WTC11 (cell line): ENCODE measurements around the gene FEM1C. TPM values are rescaled to one million over a fixed set of nuclear protein-coding genes. Genes with fewer than 3 reads are reported as not detected.
A peak's percentile ranks its signal among the peaks of the same experiment; 100 is the strongest.

Source experiments
- ATAC-seq: fragments of 200-7000 bp; cut with Tn5 transposase; 2 replicates; pipeline ENCODE4 v1.10.0; 2021; ENCODE audit warnings: mild to moderate bottlenecking, moderate library complexity
- CTCF ChIA-PET: fragments of 300-600 bp; sonication (Branson Sonifier 250); formaldehyde crosslinking; loops from one replicate; lab custom pipeline; 2021; ENCODE audit warnings: antibody characterized with exemption; lab: Charles Lee
- POLR2A ChIA-PET: fragments of 350-600 bp; sonication (Branson Sonifier 250); formaldehyde crosslinking; loops from one replicate; lab custom pipeline; 2021; ENCODE audit warnings: antibody characterized with exemption; lab: Charles Lee
- DNase-seq: peaks from one replicate; pipeline ENCODE4 v3.0.0; 2021; ENCODE audit warnings: low spot score
- H3K27ac Mint-ChIP-seq: 2 replicates; pipeline ENCODE4 v1.8.0; 2021; ENCODE audit warnings: mixed read lengths
- H3K27me3 Mint-ChIP-seq: 2 replicates; pipeline ENCODE4 v1.8.0; 2021; ENCODE audit warnings: low read depth, mild to moderate bottlenecking, moderate library complexity, mixed read lengths
- H3K36me3 Mint-ChIP-seq: 2 replicates; pipeline ENCODE4 v1.8.0; 2021; ENCODE audit warnings: mixed read lengths
- H3K4me1 Mint-ChIP-seq: 2 replicates; pipeline ENCODE4 v1.8.0; 2022; ENCODE audit warnings: mixed read lengths
- H3K4me3 Mint-ChIP-seq: 2 replicates; pipeline ENCODE4 v1.8.0; 2021; ENCODE audit warnings: mild to moderate bottlenecking, moderate library complexity, mixed read lengths
- H3K9me3 Mint-ChIP-seq: 2 replicates; pipeline ENCODE4 v1.8.0; 2021; ENCODE audit warnings: mixed read lengths
- AR ChIP-seq: fragments of 250-450 bp; sonication (Bioruptor Pico); IDR thresholded peaks from 2 replicates; pipeline ENCODE4 v1.9.0; 2021; ENCODE audit warnings: mild to moderate bottlenecking
- ARID4B ChIP-seq: sonication (generic); formaldehyde crosslinking; IDR thresholded peaks from 2 replicates; pipeline ENCODE4 v1.8.0; 2023; ENCODE audit warnings: missing genetic modification reagents, mild to moderate bottlenecking, borderline replicate concordance
- ATF1 ChIP-seq: sonication (generic); formaldehyde crosslinking; IDR thresholded peaks from 2 replicates; pipeline ENCODE4 v1.8.1; 2023; ENCODE audit warnings: mild to moderate bottlenecking, moderate library complexity, missing genetic modification reagents
- ATF2 ChIP-seq: sonication (generic); formaldehyde crosslinking; IDR thresholded peaks from 2 replicates; pipeline ENCODE4 v1.8.1; 2022; ENCODE audit warnings: low read depth, missing genetic modification reagents, borderline replicate concordance
- CTCF ChIP-seq: fragments of 200-600 bp; IDR thresholded peaks from 2 replicates; pipeline ENCODE4 v1.8.0; 2022; ENCODE audit warnings: antibody characterized with exemption
- FOXP1 ChIP-seq: sonication (generic); formaldehyde crosslinking; IDR thresholded peaks from 2 replicates; pipeline ENCODE4 v1.8.0; 2022; ENCODE audit warnings: missing genetic modification reagents, mild to moderate bottlenecking, moderate library complexity, borderline replicate concordance
- GRHL2 ChIP-seq: fragments of 250-450 bp; sonication (Bioruptor Pico); IDR thresholded peaks from 2 replicates; pipeline ENCODE4 v1.8.0; 2022; ENCODE audit warnings: mild to moderate bottlenecking, moderate library complexity; ENCODE audit not compliant: insufficient replicate concordance, severe bottlenecking
- GTF2I ChIP-seq: fragments of 250-450 bp; sonication (Bioruptor Pico); conservative IDR thresholded peaks from 2 replicates; pipeline ENCODE4 v1.4.0; 2021; ENCODE audit warnings: mild to moderate bottlenecking
- IRF2 ChIP-seq: sonication (generic); formaldehyde crosslinking; IDR thresholded peaks from 2 replicates; pipeline ENCODE4 v1.8.0; 2022; ENCODE audit warnings: low read depth, missing genetic modification reagents, borderline replicate concordance
- MYBL2 ChIP-seq: sonication (generic); formaldehyde crosslinking; IDR thresholded peaks from 2 replicates; pipeline ENCODE4 v1.8.1; 2023; ENCODE audit warnings: mild to moderate bottlenecking, moderate library complexity, missing genetic modification reagents
- SMAD3 ChIP-seq: sonication (generic); formaldehyde crosslinking; IDR thresholded peaks from 2 replicates; pipeline ENCODE4 v1.8.0; 2022; ENCODE audit warnings: missing genetic modification reagents, mild to moderate bottlenecking, borderline replicate concordance
- SOX15 ChIP-seq: fragments of 250-450 bp; sonication (Bioruptor Pico); IDR thresholded peaks from 2 replicates; pipeline ENCODE4 v1.9.0; 2021; ENCODE audit warnings: mild to moderate bottlenecking
- SP1 ChIP-seq: sonication (generic); formaldehyde crosslinking; conservative IDR thresholded peaks from 2 replicates; pipeline ENCODE4 v1.8.1; 2022; ENCODE audit warnings: missing genetic modification reagents
- ZBTB21 ChIP-seq: sonication (generic); formaldehyde crosslinking; IDR thresholded peaks from 2 replicates; pipeline ENCODE4 v1.8.1; 2023; ENCODE audit warnings: mild to moderate bottlenecking, missing genetic modification reagents, borderline replicate concordance
- ZBTB43 ChIP-seq: sonication (generic); formaldehyde crosslinking; IDR thresholded peaks from 2 replicates; pipeline ENCODE4 v1.8.1; 2023; ENCODE audit warnings: mild to moderate bottlenecking, missing genetic modification reagents
- ZMAT4 ChIP-seq: fragments of 250-450 bp; sonication (Bioruptor Pico); IDR thresholded peaks from 2 replicates; pipeline ENCODE4 v1.9.0; 2021; ENCODE audit warnings: mild to moderate bottlenecking
- ZNF138 ChIP-seq: sonication (generic); formaldehyde crosslinking; conservative IDR thresholded peaks from 2 replicates; pipeline ENCODE4 v1.8.1; 2022; ENCODE audit warnings: mild to moderate bottlenecking, moderate library complexity, missing genetic modification reagents
- ZNF232 ChIP-seq: sonication (generic); formaldehyde crosslinking; IDR thresholded peaks from 2 replicates; pipeline ENCODE4 v1.8.0; 2022; ENCODE audit warnings: mild to moderate bottlenecking, missing genetic modification reagents
- ZSCAN18 ChIP-seq: fragments of 250-450 bp; sonication (Bioruptor Pico); IDR thresholded peaks from 2 replicates; pipeline ENCODE4 v2.1.2; 2022; ENCODE audit warnings: mild to moderate bottlenecking, moderate library complexity
- total RNA-seq: library from RNA; stranded (reverse); gene quantifications from 3 replicates; pipeline ENCODE4 v1.2.3, GENCODE V29; 2021

Gene FEM1C
- total RNA-seq, 1 experiment from 2014 or later = 13.6 TPM

- no peak for TF ChIP-seq IRF2
- no peak for TF ChIP-seq ZNF232 (CRISPR knock-in tag)
- no peak for TF ChIP-seq ZBTB21 (CRISPR knock-in tag)
- TF ChIP-seq ARID4B (CRISPR knock-in tag) = no peak
- no peak for TF ChIP-seq ZMAT4
Observed at GRCh38 chr5:115548683-115549082, 4.1 kb upstream of the FEM1C start (continued).

GRCh38 chr5:115545351-115545882, 842 bp upstream of the FEM1C start:
- Mint-ChIP-seq H3K27me3 (peaks cover 6% of the 10 kb centered on the region), H3K9me3 (peaks cover 21% of the 10 kb centered on the region), H3K36me3 (peaks cover 36% of the 10 kb centered on the region), H3K4me3 (peak overlapping the region; percentile 93), H3K27ac (no peak overlapping the region), H3K4me1 (peaks cover 47% of the 10 kb centered on the region)
- TF ChIP-seq ZSCAN18 (CRISPR knock-in tag) = no peak
- no peak for TF ChIP-seq CTCF
- no peak for TF ChIP-seq SOX15 (CRISPR knock-in tag)
- TF ChIP-seq SMAD3 = no peak; the same call in 1 of the 2 replicates
- no peak for TF ChIP-seq FOXP1 (CRISPR knock-in tag)
- TF ChIP-seq SP1 (CRISPR knock-in tag) = no peak
- TF ChIP-seq GTF2I (CRISPR knock-in tag) = no peak
- no peak for TF ChIP-seq AR (CRISPR knock-in tag)
- no peak for TF ChIP-seq MYBL2 (CRISPR knock-in tag)
- no peak for TF ChIP-seq ATF1 (CRISPR knock-in tag)
- TF ChIP-seq ZBTB21 (CRISPR knock-in tag) = no peak
- no peak for TF ChIP-seq ATF2
- no peak for TF ChIP-seq GRHL2 (CRISPR knock-in tag)
- TF ChIP-seq ZBTB43 (CRISPR knock-in tag) = no peak
- no peak for TF ChIP-seq ZNF138 (CRISPR knock-in tag)
- POLR2A ChIA-PET = interaction anchor here (0.8 to 2.1 kb wide), 3 partner anchors 17 to 249 kb away, joined by 3 to 17 read pairs (median 5); partner anchors contain the start of gene CCDC112
- ATAC-seq (no peak), DNase-seq (no peak)
- CTCF ChIA-PET = interaction anchor here (0.6 to 2.7 kb wide), 4 partner anchors 26 to 522 kb away, joined by 3 to 24 read pairs (median 6); no protein-coding TSS in a partner anchor
